Hematopoietic multipotent progenitor cell (in vitro differentiated cells): ENCODE results near the gene STARD10. TPM values are rescaled to one million over a fixed set of nuclear protein-coding genes. Genes with fewer than 3 reads are reported as not detected.

ENCODE experiments used
- DNase-seq, 3 donors: peaks; one replicate each; pipeline ENCODE4 v3.0.0-alpha.2; 2011 to 2015; ENCODE audit warnings: low read depth in 2 of 3, low spot score in 2 of 3
- total RNA-seq: library from RNA; depleted of rRNA; stranded (reverse); fragments of >200 nt; gene quantifications from one replicate; pipeline ENCODE4 v1.2.3, GENCODE V29; 2012

Gene STARD10
- total RNA-seq, 1 donor = 34.7 TPM

DNA sequence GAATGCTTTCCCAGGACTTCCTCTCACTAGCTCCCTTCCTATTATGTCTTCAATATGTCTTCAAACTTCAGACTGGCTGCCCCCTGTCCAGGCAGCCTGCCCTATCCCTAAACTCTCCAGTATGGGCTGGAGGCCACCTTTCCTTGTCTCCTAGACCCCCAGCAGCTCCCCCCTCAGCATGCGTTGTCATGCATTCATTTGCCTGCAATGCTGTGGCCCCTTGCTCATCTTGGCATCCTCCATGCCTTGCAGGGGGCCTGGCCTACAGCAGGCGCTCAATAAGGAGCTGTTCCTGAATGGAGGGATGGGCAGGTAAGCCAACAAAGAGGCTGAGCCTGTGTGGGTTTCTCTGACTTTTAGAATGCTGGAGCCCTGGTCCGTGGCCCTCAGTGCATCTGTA lies 25.3 kb downstream of the STARD10 start:
- no peak for DNase-seq

DNA sequence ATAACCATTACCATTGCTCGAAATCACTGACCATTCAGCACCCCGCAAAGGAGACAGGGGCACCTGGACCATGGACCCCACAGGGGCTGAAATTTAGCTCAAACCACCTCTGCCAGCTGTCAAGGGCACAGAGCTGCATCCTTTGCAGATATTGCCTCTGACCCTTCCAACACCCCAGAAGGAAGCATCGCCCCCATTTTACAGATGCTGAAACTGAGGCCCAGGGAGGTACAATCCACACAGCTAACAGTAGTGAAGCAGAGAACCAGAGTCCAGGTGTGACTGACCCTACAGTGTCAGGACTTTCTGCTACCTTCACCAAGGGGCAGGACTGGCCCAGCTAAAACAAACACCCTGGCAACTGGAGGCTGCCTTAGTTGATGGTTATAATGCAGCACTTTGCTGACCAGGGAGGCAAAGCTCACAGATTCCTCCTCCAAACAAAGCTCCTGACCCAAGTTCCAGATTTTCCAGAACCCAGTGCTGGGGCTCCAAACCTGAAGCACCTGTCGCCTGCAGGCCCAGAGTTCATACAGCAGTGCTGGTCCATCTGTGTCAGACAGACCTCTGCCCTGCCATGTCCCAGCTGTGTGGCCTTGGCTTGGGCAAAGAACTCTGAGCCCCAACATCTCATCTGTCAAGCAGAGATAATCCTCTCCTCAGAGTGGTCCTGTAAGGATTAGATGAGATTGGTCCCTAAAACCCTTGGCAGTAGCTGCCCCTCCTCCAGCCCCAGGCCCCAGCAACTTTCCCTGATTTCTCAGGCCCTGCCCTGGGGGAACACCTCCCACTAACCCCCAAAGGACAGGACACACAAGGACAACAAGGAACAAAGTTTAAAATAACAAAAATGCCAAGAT lies 26.4 kb downstream of the STARD10 start:
- DNase-seq = no peak

DNA sequence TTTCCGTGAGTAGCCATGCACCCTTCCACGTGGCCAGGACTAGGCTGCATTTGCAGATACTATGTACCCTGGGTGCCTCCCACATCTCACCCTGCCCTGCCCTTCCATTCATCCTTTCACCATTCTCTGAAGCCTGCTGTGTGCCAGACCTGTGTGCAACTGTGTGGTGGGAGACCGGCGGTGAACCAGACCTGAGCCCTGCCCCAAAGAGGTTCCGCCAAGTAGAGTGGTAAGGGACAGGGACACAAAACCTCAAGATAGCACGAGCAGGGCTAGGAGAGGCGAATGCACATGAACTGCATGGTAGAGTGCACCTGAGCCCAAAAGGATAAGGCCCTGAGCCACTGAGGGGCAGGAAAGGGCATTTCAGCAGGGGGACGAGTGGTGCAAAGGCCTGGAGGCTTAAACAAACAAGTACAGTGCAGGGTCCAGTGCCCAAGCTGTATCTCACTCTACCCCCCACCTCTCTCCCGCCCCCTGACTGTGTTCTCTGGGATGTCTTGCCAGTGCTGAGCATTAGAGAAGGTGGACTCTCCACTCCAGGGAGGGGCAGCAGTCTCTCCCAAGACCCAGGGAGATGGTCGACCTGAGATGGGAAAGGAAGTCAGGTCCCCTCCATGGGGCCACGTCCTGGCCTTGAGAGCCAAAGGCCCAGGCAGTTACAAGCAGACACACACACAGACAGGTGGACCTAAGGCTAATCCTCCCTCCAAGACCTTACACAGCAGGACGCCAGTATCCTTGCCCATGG lies 27.5 kb downstream of the STARD10 start:
- DNase-seq = no peak

DNA sequence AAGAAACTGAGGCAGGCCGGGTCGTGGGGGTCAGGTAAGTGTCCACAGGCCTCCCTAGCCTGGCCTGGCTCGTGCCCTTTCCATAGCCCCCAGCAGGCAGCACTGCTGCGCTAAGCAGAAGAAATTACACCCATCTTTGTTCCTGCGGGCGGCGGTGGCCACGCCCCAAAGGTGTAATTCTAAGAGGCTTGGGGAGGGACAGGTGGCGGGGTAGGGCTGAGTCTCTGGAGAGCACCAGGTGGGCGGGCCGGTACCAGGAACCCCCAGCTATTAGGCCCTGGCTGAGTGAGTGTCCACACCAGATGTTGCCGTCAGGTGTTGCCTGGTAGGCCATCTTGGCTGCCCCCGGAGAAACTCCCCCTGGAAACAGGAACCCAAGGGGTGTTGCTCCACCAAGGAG lies 29.3 kb downstream of the STARD10 start:
- no peak for DNase-seq

DNA sequence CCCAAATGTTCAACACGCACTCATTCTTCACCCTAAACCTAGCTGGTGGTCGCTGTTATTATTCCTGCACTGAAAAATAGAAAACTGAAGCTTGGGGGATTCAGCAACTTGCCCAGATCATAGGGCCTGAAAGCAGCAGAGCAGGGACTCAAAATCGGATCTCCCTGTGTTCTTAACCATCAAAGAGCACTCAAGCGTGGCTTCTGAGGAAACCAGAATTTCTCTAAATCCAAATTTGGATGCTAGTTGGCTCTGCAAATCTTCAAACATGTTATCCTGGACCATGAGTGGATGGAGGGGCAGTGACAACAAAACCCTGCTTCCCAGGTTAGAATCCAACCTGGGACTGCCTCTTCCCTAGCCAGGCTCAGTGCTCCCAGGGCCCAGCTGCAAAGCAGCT lies 30.0 kb downstream of the STARD10 start:
- no peak for DNase-seq

DNA sequence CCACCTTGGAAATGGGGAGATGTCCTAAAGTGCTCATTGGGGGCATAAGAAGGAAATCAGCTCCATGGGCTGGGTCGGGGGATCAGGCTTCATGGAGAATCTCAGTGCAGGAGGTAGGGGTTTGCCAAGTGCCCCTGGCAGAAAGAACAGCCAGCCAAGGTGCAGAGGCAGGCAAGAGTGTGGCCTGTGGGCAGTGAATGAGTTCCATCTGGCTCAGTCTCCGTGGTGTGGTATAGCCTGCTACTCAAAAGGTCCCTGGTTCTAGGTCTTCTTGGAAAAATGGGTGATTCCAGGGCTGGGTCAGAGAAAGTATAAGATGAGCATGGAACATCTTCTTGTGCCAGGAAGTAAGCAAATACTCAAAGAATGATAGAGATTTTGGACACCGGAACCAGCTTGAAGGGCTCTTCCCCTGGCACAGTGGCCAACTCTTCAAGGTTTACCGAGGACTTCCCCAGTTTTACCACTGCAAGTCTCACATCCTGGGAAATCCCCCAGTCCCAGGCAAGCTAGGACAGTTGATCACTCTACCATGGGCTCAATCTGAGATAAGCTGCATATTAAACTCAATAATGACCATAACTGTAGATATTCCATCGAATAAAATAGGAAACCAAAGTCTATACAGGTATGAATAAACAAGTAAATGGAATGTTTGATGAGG lies 31.1 kb downstream of the STARD10 start:
- peak in 1 of 3 donors; percentile 42 for DNase-seq

DNA sequence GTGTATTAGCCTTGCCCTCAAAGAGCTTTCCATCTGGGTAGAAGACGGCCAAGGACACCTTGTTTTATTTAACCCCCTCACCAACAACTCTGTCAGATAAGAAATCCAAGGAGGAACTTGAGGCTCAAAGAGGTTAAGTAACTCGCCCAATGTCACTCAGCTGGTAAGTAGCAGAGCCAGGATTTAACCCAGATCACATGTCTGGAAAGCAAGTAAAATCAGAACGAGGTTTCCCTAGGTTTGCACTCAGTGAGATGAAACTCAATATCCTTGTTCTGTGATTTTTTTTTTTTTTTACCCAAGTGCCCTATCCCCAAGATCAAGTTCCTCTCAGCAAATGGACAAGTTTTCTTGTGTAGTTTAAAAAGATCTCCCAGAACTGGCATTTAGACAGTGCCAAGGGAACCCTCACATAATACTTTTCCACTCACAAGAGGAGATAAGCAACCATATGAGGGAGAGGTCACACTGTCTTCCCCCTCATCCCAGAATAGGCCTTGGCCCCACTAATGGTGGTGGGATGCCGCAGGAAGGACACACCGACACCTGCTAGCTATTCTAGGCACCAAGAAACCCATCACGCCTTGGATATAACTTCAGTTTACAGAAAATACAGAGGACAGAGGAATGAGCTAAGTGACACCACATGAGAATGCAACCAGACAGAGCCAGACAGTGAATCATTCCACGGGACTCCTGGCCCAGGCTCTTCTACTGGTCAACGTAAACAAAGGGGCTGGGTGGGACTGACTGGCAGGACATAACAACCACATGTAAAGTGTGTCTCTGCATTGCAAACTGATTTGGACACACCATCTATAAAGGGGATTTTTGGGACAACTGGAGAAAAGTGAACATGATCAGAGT lies 33.1 kb downstream of the STARD10 start:
- no peak for DNase-seq

DNA sequence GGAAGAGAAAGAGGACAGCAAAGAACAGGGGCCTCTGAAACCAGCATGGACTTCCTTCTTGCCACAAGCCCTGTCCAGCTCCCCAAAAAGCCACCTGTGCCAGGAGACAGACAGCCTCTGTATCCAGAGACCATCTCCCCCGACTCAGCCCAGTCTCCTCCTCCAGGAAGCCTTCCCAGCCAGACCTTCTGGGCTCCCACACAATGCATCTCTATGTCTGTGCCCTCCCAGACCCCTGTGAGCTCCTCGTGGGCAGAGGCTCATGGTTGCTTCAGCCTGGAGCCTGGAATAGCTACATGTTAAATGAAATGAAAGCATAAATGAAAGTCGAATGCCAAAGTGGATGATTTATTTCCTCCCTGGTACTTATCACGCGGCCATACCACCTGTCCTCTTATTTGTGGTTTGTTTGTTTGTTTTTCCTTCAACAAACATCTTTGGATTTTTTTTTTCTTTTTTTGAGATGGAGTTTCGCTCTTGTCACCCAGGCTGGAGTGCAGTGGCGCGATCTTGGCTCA lies 34.3 kb downstream of the STARD10 start:
- DNase-seq = no peak

DNA sequence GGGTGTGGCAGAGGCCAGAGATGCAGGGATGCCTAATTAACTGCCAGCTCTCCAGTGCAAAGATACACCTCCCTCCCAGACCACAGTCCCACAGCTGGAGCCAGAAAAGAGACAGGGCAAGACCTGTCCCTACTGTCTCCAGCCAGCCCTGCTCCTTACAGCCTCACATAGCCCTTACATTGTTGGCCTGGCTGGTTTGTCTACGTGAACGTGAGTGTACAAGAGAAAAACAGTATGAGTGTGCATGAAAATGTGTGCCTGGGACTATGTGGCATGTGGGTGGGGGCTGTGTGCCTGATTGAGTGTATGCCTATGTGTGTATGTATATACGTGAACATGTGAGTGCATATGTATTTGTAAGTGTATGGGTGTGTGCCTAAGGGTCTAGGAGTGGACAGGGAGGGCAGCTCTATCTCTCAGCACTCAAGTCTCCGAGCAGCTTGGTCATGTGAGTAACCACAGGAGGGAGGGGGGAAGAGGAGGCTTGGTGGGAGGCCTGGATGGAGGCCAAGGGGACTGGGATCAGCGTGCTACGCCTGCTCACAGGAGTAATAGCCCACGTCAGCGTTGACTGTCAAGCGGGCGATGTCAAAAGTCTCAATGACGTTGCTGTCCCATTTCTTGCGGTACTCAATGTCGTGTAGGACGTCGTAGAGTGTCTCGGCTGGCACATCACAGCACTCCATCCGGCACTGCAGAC lies 35.0 kb downstream of the STARD10 start:
- DNase-seq = peak in 1 of 3 donors; percentile 68

DNA sequence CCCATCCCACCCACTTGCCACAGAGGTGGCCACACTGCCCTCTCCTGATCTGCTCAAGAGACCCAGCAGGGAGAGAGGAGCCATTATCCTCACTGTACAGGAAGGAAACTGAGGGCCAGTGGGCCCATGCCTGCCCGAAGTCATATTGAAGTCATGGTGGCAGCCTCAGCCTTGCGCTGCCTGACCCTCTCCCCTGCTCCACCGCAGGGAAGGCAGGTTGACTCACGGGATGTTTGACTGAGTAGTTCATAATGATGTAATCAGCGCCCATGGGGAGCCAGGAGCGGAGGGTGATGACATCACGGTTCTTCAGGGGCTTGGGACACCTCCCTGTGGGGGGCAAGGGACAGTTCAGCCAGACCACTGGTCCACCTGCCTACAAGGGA lies 35.5 kb downstream of the STARD10 start:
- no peak for DNase-seq

DNA sequence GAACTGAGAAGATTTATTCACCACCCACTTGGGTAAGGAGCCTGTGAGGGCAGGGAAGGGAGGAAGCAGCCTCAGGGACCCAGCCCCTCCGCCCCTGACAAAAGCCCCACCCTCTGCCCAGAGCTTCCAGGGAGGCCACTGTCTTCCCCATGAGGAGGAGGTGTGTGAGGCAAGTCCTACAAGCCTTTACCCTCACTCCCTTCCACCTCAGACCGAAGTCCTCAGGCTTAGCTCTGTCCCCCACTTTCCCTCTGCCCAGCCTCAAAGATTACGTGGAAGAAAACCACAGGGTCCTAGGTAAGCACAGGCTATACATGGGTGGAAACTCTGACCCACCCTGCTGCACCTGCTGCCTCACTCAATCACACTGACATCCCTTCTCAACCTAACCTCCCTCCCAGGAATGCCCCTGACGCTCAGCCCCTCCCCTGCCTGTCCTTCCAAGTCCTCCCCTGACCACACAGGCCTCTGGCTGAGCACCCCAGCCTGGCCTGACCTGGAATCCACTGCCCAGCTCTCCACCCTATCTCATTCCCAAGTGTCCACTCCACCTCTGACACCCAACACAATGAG lies 38.0 kb downstream of the STARD10 start:
- DNase-seq = no peak

DNA sequence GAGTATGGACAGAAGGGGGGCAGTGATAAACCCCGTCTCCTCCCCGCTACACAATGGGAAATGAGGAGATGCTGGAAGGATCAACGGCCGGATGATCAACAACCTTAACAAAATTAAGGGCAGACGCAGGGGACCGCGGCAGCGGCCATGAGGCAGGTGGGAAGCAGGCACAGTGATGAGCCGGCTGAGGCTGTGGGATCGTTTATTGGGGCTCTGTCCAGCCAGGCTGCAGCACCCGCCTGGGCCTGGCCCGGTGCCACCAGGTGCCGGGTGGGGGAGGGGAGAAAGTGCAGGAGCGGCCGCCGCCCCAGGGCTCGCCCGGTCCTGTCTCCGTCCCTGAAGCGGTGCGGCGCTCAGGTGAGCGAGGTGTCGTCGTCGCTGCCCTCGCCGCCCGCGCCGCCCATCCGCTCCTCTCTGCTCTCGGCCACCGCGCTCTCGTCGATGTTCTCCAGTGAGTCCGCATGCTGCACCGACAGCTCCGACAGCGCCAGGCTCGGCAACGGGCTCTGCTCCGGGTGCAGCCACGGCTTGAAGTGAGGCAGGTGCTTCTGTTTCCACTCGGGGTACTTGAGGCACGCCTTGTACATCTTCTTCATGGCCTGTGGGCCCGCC lies 39.2 kb downstream of the STARD10 start:
- no peak for DNase-seq

DNA sequence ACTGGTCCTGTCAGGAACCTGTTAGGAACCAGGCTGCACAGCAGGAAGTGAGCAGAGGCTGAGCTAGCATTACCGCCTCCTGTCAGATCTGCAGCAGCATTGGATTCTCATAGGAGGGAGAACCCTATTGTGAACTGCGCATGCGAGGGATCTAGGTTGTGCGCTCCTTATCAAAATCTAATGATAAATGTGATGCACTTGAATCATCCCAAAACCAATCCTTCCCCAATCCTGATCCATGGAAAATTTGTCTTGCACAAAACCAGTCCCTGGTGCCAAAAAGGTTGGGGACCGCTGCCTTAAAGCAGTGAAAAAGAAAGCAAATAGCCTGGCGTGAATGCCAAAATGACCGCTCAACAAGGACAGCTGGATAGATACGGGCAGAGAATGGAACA lies 39.7 kb downstream of the STARD10 start:
- DNase-seq = no peak

DNA sequence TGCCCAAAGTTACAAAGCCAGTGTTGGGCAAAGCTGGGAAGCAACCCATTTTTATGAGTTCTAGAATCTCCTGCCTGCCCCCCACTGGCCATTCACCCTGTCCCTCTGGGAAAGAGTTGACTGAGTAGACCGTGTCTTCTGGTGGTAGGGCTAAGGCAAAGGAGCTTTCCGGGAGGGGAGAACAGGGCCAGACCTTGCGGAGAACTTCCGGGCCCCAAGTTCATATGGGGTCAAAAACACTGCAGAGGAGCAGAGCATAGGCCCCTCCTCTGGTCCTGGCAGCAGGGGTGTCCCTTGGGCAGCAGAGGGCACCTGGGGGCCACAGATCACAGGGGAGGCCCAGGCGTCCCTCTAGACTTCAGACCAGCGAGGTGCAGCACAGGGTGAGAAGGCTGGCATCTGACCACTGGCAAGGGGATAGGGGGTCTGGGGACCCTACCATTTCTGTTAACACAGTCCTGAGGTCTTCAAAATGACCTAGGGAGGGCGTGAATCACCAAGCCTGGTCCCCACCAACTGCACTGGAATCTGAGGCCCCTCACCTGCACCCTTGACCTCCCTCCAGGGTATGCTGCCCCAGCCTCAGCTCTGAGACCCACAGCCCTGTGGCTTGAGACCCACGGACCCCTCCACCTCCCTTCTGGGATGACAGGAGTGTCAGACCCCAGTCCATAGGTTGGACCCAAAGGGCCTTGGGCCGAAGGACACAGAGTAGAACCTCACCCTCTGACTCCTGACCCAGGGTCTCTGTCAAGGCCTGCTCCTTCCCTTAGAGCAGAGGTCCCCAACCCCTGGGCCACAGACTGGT lies 40.3 kb downstream of the STARD10 start:
- no peak for DNase-seq

DNA sequence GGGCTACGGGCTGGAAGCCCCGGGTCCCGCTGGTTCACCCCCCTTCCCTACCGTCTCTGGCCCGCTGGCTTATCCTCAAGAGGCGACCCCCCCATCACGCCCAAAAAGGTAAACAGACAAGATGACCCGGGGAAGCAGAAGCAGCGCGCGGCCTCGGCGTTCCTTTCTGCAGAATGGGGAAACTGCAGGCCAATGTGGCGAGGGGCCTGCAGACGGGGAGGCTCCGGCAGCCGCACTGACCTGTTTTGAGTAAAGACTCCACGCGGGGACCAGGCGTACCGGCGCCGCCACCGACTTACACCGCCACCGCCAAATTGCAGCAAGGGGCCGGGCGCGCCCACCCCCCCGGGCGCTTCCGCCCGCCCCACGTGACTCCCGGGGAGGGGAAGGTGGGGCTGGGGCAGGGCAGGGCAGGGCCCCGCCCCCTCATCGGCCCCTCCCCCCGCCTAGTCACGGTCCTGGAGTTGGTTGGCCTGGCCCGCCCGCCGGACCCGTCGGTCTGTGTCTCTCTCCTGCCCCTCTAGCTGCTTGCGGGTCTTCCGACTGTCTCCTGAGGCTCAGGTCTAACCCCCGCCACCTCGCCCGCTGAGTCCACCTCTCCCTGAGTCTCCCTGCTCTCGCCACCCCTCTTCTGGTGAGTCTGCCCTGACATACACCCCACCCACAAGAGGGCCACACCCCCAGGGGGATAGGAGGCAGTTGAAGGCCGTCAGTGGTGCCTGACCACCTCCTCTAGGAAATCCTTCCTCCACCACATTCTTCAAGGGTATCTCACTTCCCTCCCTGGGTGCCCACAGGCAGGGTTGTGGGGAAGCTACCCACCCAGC lies 41.5 kb downstream of the STARD10 start, which contains the start of gene ARAP1:
Gene ARAP1 (minus strand): TSS at position 321 of the 827 bp plus-strand sequence. CDS start 25,280 bp downstream, outside the sequence.
- peak; percentile 63 to 85 (median 81) for DNase-seq

DNA sequence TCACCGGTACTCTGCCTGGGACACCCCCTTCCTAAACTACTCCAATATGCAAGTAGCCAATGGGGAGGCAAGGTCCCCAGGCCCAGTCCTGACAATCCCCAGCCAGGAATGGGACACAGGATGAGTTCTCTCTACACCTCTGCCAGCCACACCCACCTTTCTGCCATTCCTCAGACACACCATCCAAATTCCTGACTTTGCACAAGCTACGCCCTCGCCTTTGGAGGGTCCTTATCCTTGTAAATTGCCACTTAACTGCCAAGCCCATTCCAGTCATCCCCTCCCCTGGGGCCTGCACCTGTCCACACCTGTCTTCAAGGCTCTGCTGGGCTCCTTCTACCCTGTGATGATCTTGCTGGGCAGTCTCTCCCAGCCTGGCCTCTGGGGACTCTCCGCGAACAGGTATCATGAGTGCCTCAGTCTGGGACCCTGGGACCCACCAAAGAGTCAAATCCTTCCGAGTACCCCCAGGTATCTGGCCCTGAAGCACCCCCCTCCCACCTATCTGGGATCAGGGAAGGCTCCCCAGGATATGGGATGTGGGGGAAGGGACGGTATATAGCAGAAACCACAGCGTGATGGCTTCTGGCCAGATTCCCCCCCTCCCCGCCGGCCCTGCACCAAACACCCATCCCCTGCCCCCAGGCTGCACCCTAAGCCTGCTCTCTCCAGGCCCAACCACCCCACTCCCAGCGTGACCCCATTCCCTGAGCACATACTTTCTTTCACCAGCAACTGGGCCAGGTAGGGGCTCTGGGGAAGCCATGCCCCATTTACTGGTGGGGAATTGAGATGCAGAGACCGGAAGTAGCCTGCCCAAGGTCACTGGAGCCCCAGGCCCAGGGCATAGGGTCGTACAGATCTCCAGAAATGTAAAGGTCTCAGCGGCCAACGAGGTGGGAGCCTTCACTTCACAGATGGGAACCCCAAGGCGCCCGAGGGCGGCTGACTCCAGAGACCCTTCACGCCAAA lies 42.4 kb downstream of the STARD10 start:
- DNase-seq = no peak
